CD14-positive monocyte (primary cell): Measurements from ENCODE around the gene ZNF536. TPM values are rescaled to one million over a fixed set of nuclear protein-coding genes. Genes with fewer than 3 reads are reported as not detected.

ENCODE experiments used
- DNase-seq, 3 donors: peaks; one replicate each; pipeline ENCODE4 v3.0.0-alpha.2; 2011 to 2022
- H2AFZ ChIP-seq: 2 replicates; pipeline ENCODE4 v1.6.0; 2012; ENCODE audit warnings: mild to moderate bottlenecking, low read depth, low read length, inconsistent platforms; ENCODE audit not compliant: insufficient read depth, poor library complexity, severe bottlenecking
- H3K27ac ChIP-seq, 2 donors: 1 replicate in 1 of 2; 2 replicates in 1 of 2; pipeline ENCODE4 v1.5.1; 2012 to 2013; ENCODE audit warnings: low read length in 2 of 2, control low read depth in 1 of 2, inconsistent platforms in 1 of 2, low read depth in 1 of 2, mild to moderate bottlenecking in 1 of 2
- H3K27me3 ChIP-seq, 2 donors: one replicate each; pipeline versions ENCODE4 v1.6.0 to v1.6.1; 2011 to 2013; ENCODE audit warnings: low read length in 2 of 2; ENCODE audit not compliant: control insufficient read depth in 2 of 2, insufficient read depth in 2 of 2
- H3K36me3 ChIP-seq, 2 donors: replicated peaks in 1 of 2; 1 replicate in 1 of 2; 2 replicates in 1 of 2; pipeline versions ENCODE4 v1.5.1 to v1.6.1; 2012 to 2013; ENCODE audit warnings: low read length in 2 of 2, control low read depth in 1 of 2, inconsistent platforms in 1 of 2, mild to moderate bottlenecking in 1 of 2; ENCODE audit not compliant: insufficient read depth in 2 of 2, control insufficient read depth in 1 of 2
- H3K4me1 ChIP-seq, 2 donors: 1 replicate in 1 of 2; 2 replicates in 1 of 2; pipeline versions ENCODE4 v1.5.1 to v1.6.1; 2012 to 2013; ENCODE audit warnings: low read length in 2 of 2, control low read depth in 1 of 2, inconsistent platforms in 1 of 2, mild to moderate bottlenecking in 1 of 2, moderate library complexity in 1 of 2; ENCODE audit not compliant: insufficient read depth in 2 of 2, control insufficient read depth in 1 of 2
- H3K4me2 ChIP-seq: replicated peaks from 2 replicates; pipeline ENCODE3; 2012; ENCODE audit warnings: low read length, moderate library complexity, mild to moderate bottlenecking; ENCODE audit not compliant: poor library complexity, severe bottlenecking; ENCODE audit errors: extremely low read depth
- H3K4me3 ChIP-seq, 3 experiments: fragments of 200-600 bp in 1 of 3; sonication (generic) in 1 of 3; replicated peaks in 1 of 3; 1 replicate in 2 of 3; 2 replicates in 1 of 3; pipeline ENCODE4 v1.5.1; 2011 to 2013; ENCODE audit warnings: low read length in 3 of 3, mild to moderate bottlenecking in 3 of 3, control low read depth in 2 of 3, low read depth in 2 of 3, inconsistent platforms in 1 of 3, moderate library complexity in 1 of 3
- H3K79me2 ChIP-seq: 2 replicates; pipeline ENCODE4 v1.6.0; 2012; ENCODE audit warnings: mild to moderate bottlenecking, control low read depth, inconsistent platforms, low read length, moderate library complexity; ENCODE audit not compliant: insufficient read depth
- H3K9ac ChIP-seq: 2 replicates; pipeline ENCODE4 v1.6.0; 2017; ENCODE audit warnings: low read length, mild to moderate bottlenecking; ENCODE audit not compliant: insufficient read depth, poor library complexity, severe bottlenecking
- H3K9me3 ChIP-seq, 2 donors: replicated peaks in 1 of 2; 1 replicate in 1 of 2; 2 replicates in 1 of 2; pipeline versions ENCODE4 v1.5.1 to v1.6.1; 2012 to 2013; ENCODE audit warnings: low read length in 2 of 2, control low read depth in 1 of 2; ENCODE audit not compliant: control insufficient read depth in 1 of 2, insufficient read depth in 1 of 2
- H4K20me1 ChIP-seq: 2 replicates; pipeline ENCODE4 v1.6.0; 2012; ENCODE audit warnings: mild to moderate bottlenecking, low read length, control low read depth, moderate library complexity; ENCODE audit not compliant: insufficient read depth
- H3K27ac Mint-ChIP-seq, 7 donors: one replicate each; pipeline ENCODE4 v1.8.0; 2020; ENCODE audit warnings: mild to moderate bottlenecking in 7 of 7, mixed read lengths in 7 of 7, moderate library complexity in 6 of 7, inconsistent platforms in 2 of 7
- H3K27me3 Mint-ChIP-seq, 3 donors: one replicate each; pipeline ENCODE4 v1.8.0; 2021 to 2022; ENCODE audit warnings: low read depth in 3 of 3, mild to moderate bottlenecking in 3 of 3, mixed read lengths in 3 of 3, moderate library complexity in 3 of 3, inconsistent platforms in 1 of 3
- H3K36me3 Mint-ChIP-seq, 2 donors: one replicate each; pipeline ENCODE4 v1.8.0; 2020; ENCODE audit warnings: mixed read lengths in 2 of 2, inconsistent platforms in 1 of 2, mild to moderate bottlenecking in 1 of 2
- H3K4me1 Mint-ChIP-seq: one replicate; pipeline ENCODE4 v1.8.0; 2020; ENCODE audit warnings: mild to moderate bottlenecking, mixed read lengths
- H3K4me3 Mint-ChIP-seq, 2 donors: one replicate each; pipeline ENCODE4 v1.8.0; 2020; ENCODE audit warnings: mild to moderate bottlenecking in 2 of 2, mixed read lengths in 2 of 2, moderate library complexity in 1 of 2
- H3K9me3 Mint-ChIP-seq, 7 donors: one replicate each; pipeline ENCODE4 v1.8.0; 2020 to 2022; ENCODE audit warnings: mixed read lengths in 7 of 7, mild to moderate bottlenecking in 6 of 7, moderate library complexity in 6 of 7, inconsistent platforms in 2 of 7
- WGBS: methylation state at CpG from one replicate; pipeline ENCODE4 v1.1.5; 2013; ENCODE audit warnings: missing lambda C conversion rate; ENCODE audit not compliant: insufficient coverage; 5-methylcytosine and 5-hydroxymethylcytosine counted together
- intact Hi-C, 2 donors: fragments of 100-400 bp; cut with micrococcal nuclease; formaldehyde crosslinking; loops; one replicate each; pipeline versions ENCODE4 v1.15.0 to v1.15.1; 2023
- polyA plus RNA-seq, 3 donors: library from polyadenylated mRNA; depleted of rRNA in 1 of 3; unstranded in 2 of 3; stranded (reverse) in 1 of 3; fragments of 300-500 nt in 2 of 3; fragments of >200 nt in 1 of 3; fragmentation: Illumina TruSeq in 2 of 3; gene quantifications; 1 replicate in 2 of 3; 2 replicates in 1 of 3; pipeline ENCODE4 v1.2.3, GENCODE V29; 2012 to 2021
- TF ChIP-seq, protein P1 (sequence below): fragments of 200-600 bp; IDR thresholded peaks from one replicate; pipeline ENCODE4 v1.8.0; 2022; ENCODE audit warnings: antibody characterized with exemption, mild to moderate bottlenecking

The ZNF536 gene
- polyA plus RNA-seq, 3 donors: not detected

DNA sequence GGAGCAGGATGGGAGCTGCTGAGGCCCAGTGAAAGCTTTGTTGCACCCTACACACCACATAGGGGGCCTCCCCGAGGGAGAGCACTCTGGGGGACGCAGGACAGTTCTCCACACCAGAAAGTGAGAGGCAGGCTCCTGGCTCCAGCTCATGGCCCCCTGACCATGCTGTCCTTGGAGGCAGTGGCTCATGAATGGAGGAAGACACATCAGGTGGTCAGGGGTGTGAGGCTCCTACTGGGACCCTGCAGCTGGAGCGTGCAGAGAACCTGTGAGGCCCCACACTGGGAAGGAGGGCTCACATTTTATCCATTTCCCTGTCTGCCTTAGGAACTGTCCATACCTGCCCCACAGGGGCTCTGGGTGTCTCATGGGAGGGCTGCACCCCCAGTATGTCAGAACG is 85.3 kb downstream of the ZNF536 start:
- H3K36me3 Mint-ChIP-seq: no peaks in the 10 kb centered on the region
- intact Hi-C loops: no loop called here
- no peaks in the 10 kb centered on the region for H4K20me1 ChIP-seq
- H3K27ac Mint-ChIP-seq: peak overlapping the region in 1 of 7 donors; percentile 57
- H3K9me3 ChIP-seq: no peaks in the 10 kb centered on the region
- H3K27me3 ChIP-seq: no peaks in the 10 kb centered on the region
- H3K4me1 Mint-ChIP-seq: no peaks in the 10 kb centered on the region
- H3K4me3 Mint-ChIP-seq: no peak overlapping the region
- H2AFZ ChIP-seq: no peak overlapping the region
- no peak for DNase-seq
- H3K9ac ChIP-seq: no peak overlapping the region
- no peak overlapping the region for H3K4me3 ChIP-seq
- H3K27me3 Mint-ChIP-seq: peaks cover 0 to 5% (median 4%) of the 10 kb centered on the region in 3 donors
- no peaks in the 10 kb centered on the region for H3K36me3 ChIP-seq
- no peaks in the 10 kb centered on the region for H3K4me1 ChIP-seq
- no peaks in the 10 kb centered on the region for H3K79me2 ChIP-seq
- TF ChIP-seq, protein P1, sequence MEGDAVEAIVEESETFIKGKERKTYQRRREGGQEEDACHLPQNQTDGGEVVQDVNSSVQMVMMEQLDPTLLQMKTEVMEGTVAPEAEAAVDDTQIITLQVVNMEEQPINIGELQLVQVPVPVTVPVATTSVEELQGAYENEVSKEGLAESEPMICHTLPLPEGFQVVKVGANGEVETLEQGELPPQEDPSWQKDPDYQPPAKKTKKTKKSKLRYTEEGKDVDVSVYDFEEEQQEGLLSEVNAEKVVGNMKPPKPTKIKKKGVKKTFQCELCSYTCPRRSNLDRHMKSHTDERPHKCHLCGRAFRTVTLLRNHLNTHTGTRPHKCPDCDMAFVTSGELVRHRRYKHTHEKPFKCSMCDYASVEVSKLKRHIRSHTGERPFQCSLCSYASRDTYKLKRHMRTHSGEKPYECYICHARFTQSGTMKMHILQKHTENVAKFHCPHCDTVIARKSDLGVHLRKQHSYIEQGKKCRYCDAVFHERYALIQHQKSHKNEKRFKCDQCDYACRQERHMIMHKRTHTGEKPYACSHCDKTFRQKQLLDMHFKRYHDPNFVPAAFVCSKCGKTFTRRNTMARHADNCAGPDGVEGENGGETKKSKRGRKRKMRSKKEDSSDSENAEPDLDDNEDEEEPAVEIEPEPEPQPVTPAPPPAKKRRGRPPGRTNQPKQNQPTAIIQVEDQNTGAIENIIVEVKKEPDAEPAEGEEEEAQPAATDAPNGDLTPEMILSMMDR: no peak
- WGBS: 93% methylated on average over 2 of the region's 4 CpGs
- peaks cover 0 to 10% (median 2%) of the 10 kb centered on the region in 7 donors for H3K9me3 Mint-ChIP-seq
- H3K4me2 ChIP-seq: no peak overlapping the region
- no peak overlapping the region for H3K27ac ChIP-seq

DNA sequence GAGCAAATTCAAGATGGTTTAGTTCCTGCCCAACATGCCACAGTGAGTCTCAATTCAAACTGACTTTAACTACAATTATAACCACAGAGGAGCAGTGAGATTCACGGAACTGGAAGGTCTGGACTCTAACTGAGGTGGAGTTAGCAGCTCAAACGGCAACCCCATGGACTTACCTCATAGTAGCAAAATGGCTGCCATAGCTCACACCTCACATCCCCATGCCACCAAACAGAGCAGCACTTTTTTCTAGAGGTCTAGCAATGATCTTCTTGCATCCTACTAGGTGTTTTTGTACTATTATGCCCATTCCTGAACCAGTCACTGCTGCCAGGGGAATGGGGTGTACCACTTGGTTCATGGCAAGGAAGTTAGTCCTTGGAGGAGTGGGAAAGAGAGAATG is 87.7 kb downstream of the ZNF536 start:
- no peak overlapping the region for H3K27ac ChIP-seq
- no CpG with 5 or more reads among the region's 2 CpGs for WGBS
- H3K36me3 ChIP-seq: no peaks in the 10 kb centered on the region
- H3K79me2 ChIP-seq: no peaks in the 10 kb centered on the region
- no peak overlapping the region for H3K4me2 ChIP-seq
- Mint-ChIP-seq H3K9me3 (peaks cover 0 to 10% (median 3%) of the 10 kb centered on the region in 7 donors), H3K4me3 (no peak overlapping the region), H3K4me1 (no peaks in the 10 kb centered on the region), H3K27me3 (peaks cover 0 to 5% (median 4%) of the 10 kb centered on the region in 3 donors), H3K36me3 (no peaks in the 10 kb centered on the region), H3K27ac (no peak overlapping the region)
- DNase-seq: no peak
- intact Hi-C loops: no loop called here
- H3K4me1 ChIP-seq: no peaks in the 10 kb centered on the region
- H3K9me3 ChIP-seq: no peaks in the 10 kb centered on the region
- TF ChIP-seq, protein P1: no peak
- no peak overlapping the region for H3K4me3 ChIP-seq
- H3K27me3 ChIP-seq: no peaks in the 10 kb centered on the region
- H2AFZ ChIP-seq: no peak overlapping the region
- no peak overlapping the region for H3K9ac ChIP-seq
- H4K20me1 ChIP-seq: no peaks in the 10 kb centered on the region
